Ovary (tissue), 9 donors: ENCODE measurements around the gene RNASET2. TPM values are rescaled to one million over a fixed set of nuclear protein-coding genes. Genes with fewer than 3 reads are reported as not detected.

Experiments used
- DNase-seq, 5 donors: peaks; one replicate each; pipeline ENCODE4 v3.0.0-alpha.2; 2019 to 2020
- H3K27ac ChIP-seq, 2 donors: fragments of 200-600 bp; one replicate each; pipeline versions ENCODE4 v1.5.1 to v1.8.0; 2019 to 2022
- H3K27me3 ChIP-seq: fragments of 200-600 bp; one replicate; pipeline ENCODE4 v1.8.0; 2022
- H3K36me3 ChIP-seq: fragments of 200-600 bp; sonication (generic); one replicate; pipeline ENCODE4 v1.5.1; 2019
- H3K4me1 ChIP-seq: one replicate; pipeline ENCODE4 v1.8.1; 2013; ENCODE audit warnings: mild to moderate bottlenecking, moderate library complexity; ENCODE audit not compliant: insufficient read depth
- H3K4me3 ChIP-seq: fragments of 200-600 bp; sonication (generic); one replicate; pipeline ENCODE4 v1.5.1; 2017
- H3K9me3 ChIP-seq, 2 donors: fragments of 200-600 bp in 1 of 2; sonication (generic) in 1 of 2; one replicate each; pipeline versions ENCODE4 v1.5.1 to v1.8.1; 2013 to 2019; ENCODE audit warnings: mild to moderate bottlenecking in 1 of 2, moderate library complexity in 1 of 2
- EP300 ChIP-seq: sonication (generic); formaldehyde crosslinking; IDR thresholded peaks from one replicate; pipeline ENCODE4 v1.6.1; 2017; ENCODE audit warnings: antibody characterized with exemption
- POLR2A ChIP-seq: fragments of 450-650 bp; IDR thresholded peaks from one replicate; pipeline ENCODE4 v1.6.1; 2017; ENCODE audit warnings: antibody characterized with exemption, mild to moderate bottlenecking, moderate library complexity
- WGBS, 3 donors: extraction: QIAGEN DNeasy Blood & Tissue Kit in 1 of 3; methylation state at CpG; one replicate each; pipeline versions ENCODE4 v1.1.5 to v1.1.7; 2013 to 2017; 5-methylcytosine and 5-hydroxymethylcytosine counted together
- intact Hi-C, 4 donors: fragments of 100-400 bp; cut with DNase I; formaldehyde crosslinking; loops; one replicate each; pipeline versions ENCODE4 v1.11.0 to v1.15.1; 2022 to 2023
- polyA plus RNA-seq, 2 donors: library from polyadenylated mRNA; stranded (reverse); fragments of 200-250 nt in 1 of 2; fragments of 350-450 nt in 1 of 2; fragmentation: Illumina TruSeq in 1 of 2; extraction: RNeasy Lipid Tissue Mini Kit (QIAGEN cat#74804) in 1 of 2; gene quantifications; one replicate each; pipeline ENCODE4 v1.2.3, GENCODE V29; 2013 to 2014
- total RNA-seq, 7 donors: library from RNA; depleted of rRNA in 2 of 7; stranded (reverse); fragments of >200 nt in 2 of 7; fragmentation: NEBNext Ultra II Directional in 3 of 7; extraction: Animal tissue kit (Norgen Biotek cat#: 25700) in 3 of 7; gene quantifications; one replicate each; pipeline versions ENCODE4 v1.1.0 to v1.2.4, GENCODE V29; 2016 to 2023
- TF ChIP-seq, protein P1 (sequence below), 3 donors: fragments of 450-650 bp in 2 of 3; fragments of 200-600 bp in 1 of 3; IDR thresholded peaks; one replicate each; pipeline versions ENCODE4 v1.5.1 to v1.8.0; 2016 to 2022; ENCODE audit warnings: antibody characterized with exemption in 3 of 3, mild to moderate bottlenecking in 1 of 3
- donor health status: DM: no; HTN: no; CAD: no; lungs with moderate emphysema.
- donor health status: DM: no; HTN: no; CAD: no.
- donor health status: Bipolar disorder and iron deficiency.
- donor health status: DM: yes; HTN: yes; CAD: no.
- donor health status: DM: no; HTN: no; CAD: no.
- donor health status: DM: yes; HTN: yes; CAD: no.

RNASET2 gene
- total and polyA plus RNA-seq, 9 donors, result 34.8 to 211 (median 56.0) TPM

DNA sequence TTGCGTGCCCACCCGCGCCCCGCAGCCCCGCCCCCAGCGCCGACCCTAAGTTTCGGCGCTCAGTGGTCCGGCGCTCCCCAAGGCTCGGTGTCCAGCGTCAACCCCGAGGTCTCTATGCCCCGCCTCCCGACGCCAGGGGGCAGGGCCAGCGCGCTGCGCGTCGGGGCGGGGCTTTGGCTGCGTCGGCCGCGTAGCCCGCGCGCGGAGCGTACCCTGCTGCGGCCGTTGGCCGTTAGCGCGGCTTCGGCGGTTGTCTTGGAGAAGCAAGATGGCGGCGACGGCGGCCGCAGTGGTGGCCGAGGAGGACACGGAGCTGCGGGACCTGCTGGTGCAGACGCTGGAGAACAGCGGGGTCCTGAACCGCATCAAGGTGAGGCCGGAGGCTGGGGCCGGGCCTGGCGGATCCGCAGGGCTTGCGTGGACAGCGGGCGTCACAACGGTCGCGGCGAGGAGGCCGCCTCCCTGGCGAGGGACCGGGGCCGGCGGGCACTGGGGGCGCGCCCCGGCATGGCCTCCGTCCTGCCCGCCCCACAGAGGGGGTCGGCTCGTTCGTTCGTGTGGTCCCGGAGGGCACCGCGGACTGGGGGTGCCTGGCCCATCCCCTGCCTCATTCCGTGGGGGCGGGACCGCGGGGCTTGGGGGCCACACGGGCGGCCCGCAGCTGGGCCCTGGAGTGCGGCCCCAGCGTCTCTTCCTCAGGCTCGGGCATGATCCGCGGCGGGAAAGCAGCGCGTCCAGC is 43.0 kb upstream of the RNASET2 start, which contains the start of gene CEP43:
Gene CEP43 (plus strand): TSS at position 253 of the 739 bp plus-strand sequence. CDS start 16 bp downstream, at position 269.
- DNase-seq, result peak; percentile 94 to 97 (median 97)
- 0 to 1% (median 1%) methylated on average over 40 to 93 of the region's 93 CpGs for WGBS, 3 donors
- TF ChIP-seq EP300, result no peak
- TF ChIP-seq, protein P1, sequence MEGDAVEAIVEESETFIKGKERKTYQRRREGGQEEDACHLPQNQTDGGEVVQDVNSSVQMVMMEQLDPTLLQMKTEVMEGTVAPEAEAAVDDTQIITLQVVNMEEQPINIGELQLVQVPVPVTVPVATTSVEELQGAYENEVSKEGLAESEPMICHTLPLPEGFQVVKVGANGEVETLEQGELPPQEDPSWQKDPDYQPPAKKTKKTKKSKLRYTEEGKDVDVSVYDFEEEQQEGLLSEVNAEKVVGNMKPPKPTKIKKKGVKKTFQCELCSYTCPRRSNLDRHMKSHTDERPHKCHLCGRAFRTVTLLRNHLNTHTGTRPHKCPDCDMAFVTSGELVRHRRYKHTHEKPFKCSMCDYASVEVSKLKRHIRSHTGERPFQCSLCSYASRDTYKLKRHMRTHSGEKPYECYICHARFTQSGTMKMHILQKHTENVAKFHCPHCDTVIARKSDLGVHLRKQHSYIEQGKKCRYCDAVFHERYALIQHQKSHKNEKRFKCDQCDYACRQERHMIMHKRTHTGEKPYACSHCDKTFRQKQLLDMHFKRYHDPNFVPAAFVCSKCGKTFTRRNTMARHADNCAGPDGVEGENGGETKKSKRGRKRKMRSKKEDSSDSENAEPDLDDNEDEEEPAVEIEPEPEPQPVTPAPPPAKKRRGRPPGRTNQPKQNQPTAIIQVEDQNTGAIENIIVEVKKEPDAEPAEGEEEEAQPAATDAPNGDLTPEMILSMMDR (IDR thresholded peaks at IDR 0.05), result peak in 2 of 3 donors; percentile 13 to 26
- no peaks in the 10 kb centered on the region for H3K36me3 ChIP-seq
- H3K4me1 ChIP-seq, result peaks cover 5% of the 10 kb centered on the region
- H3K27ac ChIP-seq, result peak within 1 kb of the TSS; percentile 41 to 61
- no peaks in the 10 kb centered on the region for H3K9me3 ChIP-seq
- H3K4me3 ChIP-seq, result peak within 1 kb of the TSS; percentile 96
- H3K27me3 ChIP-seq, result no peaks in the 10 kb centered on the region
- intact Hi-C loops, result loop anchor here in 2 of 4 donors (5.0 kb wide), 1 partner anchor 143 kb away; no protein-coding TSS in a partner anchor

DNA sequence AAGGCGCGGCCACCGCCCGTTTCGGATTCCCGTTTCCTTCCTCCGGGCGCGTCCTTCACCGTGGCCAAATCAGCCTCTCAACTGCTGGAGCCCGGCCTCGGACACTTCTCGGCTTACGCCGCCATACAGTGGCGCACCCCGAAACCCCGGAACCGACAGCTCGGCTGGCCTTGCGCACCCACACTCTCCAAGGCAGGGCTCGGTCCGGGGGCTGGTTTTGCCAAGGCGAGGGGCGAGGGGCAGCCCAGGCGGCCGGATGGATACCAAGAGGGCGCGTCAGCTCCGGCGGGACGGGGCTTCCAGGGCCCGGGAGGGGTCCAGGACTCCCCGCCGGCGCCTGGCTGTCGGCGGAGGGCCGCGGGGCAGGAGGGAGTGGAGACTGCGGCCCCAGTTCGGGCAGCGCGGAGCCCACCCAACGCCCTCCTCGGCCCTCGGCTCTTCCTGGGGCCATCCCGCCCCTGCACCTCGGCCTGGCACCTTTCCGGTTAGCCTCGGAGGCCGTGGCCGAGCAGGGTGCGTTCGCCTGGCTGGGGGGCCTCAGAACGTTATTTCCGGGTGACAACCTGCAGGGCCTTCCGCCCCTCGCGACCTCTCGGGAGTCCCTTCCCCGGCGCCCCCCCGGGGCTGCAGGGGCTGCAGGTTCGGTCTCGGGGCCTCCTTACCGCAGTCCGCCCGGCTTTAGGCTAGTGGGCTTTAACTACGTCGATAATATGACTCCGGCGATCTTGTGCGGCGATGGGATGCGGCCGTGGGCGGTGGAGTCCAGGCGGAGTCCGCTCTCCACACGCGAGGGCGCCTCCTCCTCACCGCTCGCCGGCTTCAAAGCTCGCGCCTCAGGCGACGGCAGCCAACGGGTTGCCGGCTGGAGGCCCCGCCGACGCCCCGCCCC is 42.1 kb upstream of the RNASET2 start:
- DNase-seq, result peak in 4 of 5 donors; percentile 22 to 60 (median 40)
- 0% methylated on average over 56 to 96 of the region's 96 CpGs for WGBS, 3 donors
- H3K36me3 ChIP-seq, result no peaks in the 10 kb centered on the region

DNA sequence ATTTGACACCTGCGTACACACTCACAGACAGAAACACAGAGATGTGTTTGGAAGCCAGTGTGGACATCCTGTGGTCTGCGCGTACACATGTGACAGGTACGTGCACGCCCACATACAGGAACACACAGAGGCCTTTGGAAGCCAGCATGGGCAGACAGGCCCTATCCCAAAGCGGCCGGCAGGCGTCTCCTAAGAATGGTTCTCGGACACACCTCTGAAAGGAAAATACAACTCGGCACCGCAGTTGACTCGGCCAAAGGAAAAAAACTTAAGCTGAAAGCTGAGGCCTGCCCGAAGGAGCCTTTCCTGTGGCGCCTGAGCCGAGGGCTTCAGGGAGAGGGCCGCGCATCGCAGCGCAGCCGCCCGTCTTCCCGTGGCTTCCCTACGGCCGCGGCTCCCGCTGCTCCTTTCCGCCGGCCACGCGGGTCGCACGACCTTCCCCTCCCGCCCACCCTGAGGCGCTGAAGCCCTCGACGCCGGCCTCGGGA is 41.5 kb upstream of the RNASET2 start:
- H3K27ac ChIP-seq, result no peak overlapping the region
- 0 to 6% (median 2%) methylated on average over 24 to 38 of the region's 38 CpGs for WGBS, 3 donors

More for the DNA sequence above, 42.1 kb upstream of the RNASET2 start:
- Histone ChIP-seq H3K4me3 (peak overlapping the region; percentile 96), H3K4me1 (peaks cover 5% of the 10 kb centered on the region), H3K27me3 (no peaks in the 10 kb centered on the region), H3K27ac (no peak overlapping the region), H3K9me3 (no peaks in the 10 kb centered on the region)
- intact Hi-C loops, result loop anchor here in 2 of 4 donors (5.0 kb wide), 1 partner anchor 144 kb away; no protein-coding TSS in a partner anchor
- no peak for TF ChIP-seq EP300
- TF ChIP-seq POLR2A, result no peak
- TF ChIP-seq, protein P1 (IDR thresholded peaks at IDR 0.05), result no peak

More for the DNA sequence above, 41.5 kb upstream of the RNASET2 start:
- peaks cover 5% of the 10 kb centered on the region for H3K4me1 ChIP-seq
- no peaks in the 10 kb centered on the region for H3K27me3 ChIP-seq
- peak; percentile 27 to 78 (median 54) for DNase-seq
- H3K9me3 ChIP-seq, result no peaks in the 10 kb centered on the region
- intact Hi-C loops, result loop anchor here in 2 of 4 donors (5.0 kb wide), 1 partner anchor 144 kb away; no protein-coding TSS in a partner anchor
- no peaks in the 10 kb centered on the region for H3K36me3 ChIP-seq
- H3K4me3 ChIP-seq, result peak overlapping the region; percentile 96
- TF ChIP-seq, protein P1 (IDR thresholded peaks at IDR 0.05), result no peak
- TF ChIP-seq EP300 (no peak), POLR2A (no peak)
